ENCODE data around the gene GJD2. TPM values are rescaled to one million over a fixed set of nuclear protein-coding genes. Genes with fewer than 3 reads are reported as not detected.

GJD2 gene
- total and polyA plus RNA-seq, 3 donors from 2014 or later, result 0.11 to 0.16 TPM; not detected in 1

GRCh38 chr15:34732430-34732829 is 22.4 kb downstream of the GJD2 start:
- no peak for DNase-seq
- H3K27ac ChIP-seq, result no peak overlapping the region
- no peaks in the 10 kb centered on the region for H3K36me3 ChIP-seq (ENCODE audit: low read depth, missing control alignments)
- H3K4me1 ChIP-seq, result no peaks in the 10 kb centered on the region
- H3K27me3 ChIP-seq, result no peaks in the 10 kb centered on the region
- WGBS, 2 donors, result 70 to 85% methylated on average over 6 of the region's 6 CpGs
- H3K4me3 ChIP-seq, result no peak overlapping the region
- intact Hi-C loops (cut with DNase I; ENCODE audit: low total_unique reads), result no loop called here
- TF ChIP-seq POLR2A (IDR thresholded peaks at IDR 0.05) (no peak), CTCF (IDR thresholded peaks at IDR 0.05) (no peak)
- no peaks in the 10 kb centered on the region for H3K9me3 ChIP-seq

- 67% methylated on average over 3 of the region's 3 CpGs for WGBS, 2 donors
- no peak overlapping the region for H3K4me3 ChIP-seq
- H3K27ac ChIP-seq, result no peak overlapping the region
- no peaks in the 10 kb centered on the region for H3K36me3 ChIP-seq (ENCODE audit: low read depth, missing control alignments)
- H3K27me3 ChIP-seq, result no peaks in the 10 kb centered on the region
- no peak for DNase-seq
- no peak for TF ChIP-seq POLR2A (IDR thresholded peaks at IDR 0.05)
- no peak for TF ChIP-seq CTCF (IDR thresholded peaks at IDR 0.05)
- intact Hi-C loops (cut with DNase I; ENCODE audit: low total_unique reads), result no loop called here
- no peaks in the 10 kb centered on the region for H3K4me1 ChIP-seq
- H3K9me3 ChIP-seq, result no peaks in the 10 kb centered on the region
Observed at GRCh38 chr15:34730701-34731100, 24.1 kb downstream of the GJD2 start.

- TF ChIP-seq CTCF (IDR thresholded peaks at IDR 0.05), result no peak
- no peak for TF ChIP-seq POLR2A (IDR thresholded peaks at IDR 0.05)
- Histone ChIP-seq H3K27ac (no peak overlapping the region), H3K4me3 (no peak overlapping the region), H3K9me3 (no peaks in the 10 kb centered on the region), H3K27me3 (no peaks in the 10 kb centered on the region), H3K4me1 (no peaks in the 10 kb centered on the region), H3K36me3 (ENCODE audit: low read depth, missing control alignments) (no peaks in the 10 kb centered on the region)
- no peak for DNase-seq
- intact Hi-C loops (cut with DNase I; ENCODE audit: low total_unique reads), result no loop called here
- 81% methylated on average over 1 of the region's 1 CpG for WGBS, 2 donors
Observed at GRCh38 chr15:34729886-34730285, 24.9 kb downstream of the GJD2 start.

GRCh38 chr15:34729056-34729455 is 25.7 kb downstream of the GJD2 start:
- no peak for TF ChIP-seq POLR2A (IDR thresholded peaks at IDR 0.05)
- no peak for TF ChIP-seq CTCF (IDR thresholded peaks at IDR 0.05)
- intact Hi-C loops (cut with DNase I; ENCODE audit: low total_unique reads), result no loop called here
- DNase-seq, result no peak
- WGBS, 2 donors, result 56 to 70% methylated on average over 2 of the region's 2 CpGs
- H3K27me3 ChIP-seq, result no peaks in the 10 kb centered on the region
- no peak overlapping the region for H3K27ac ChIP-seq
- no peak overlapping the region for H3K4me3 ChIP-seq
- H3K9me3 ChIP-seq, result no peaks in the 10 kb centered on the region
- no peaks in the 10 kb centered on the region for H3K4me1 ChIP-seq
- H3K36me3 ChIP-seq (ENCODE audit: low read depth, missing control alignments), result no peaks in the 10 kb centered on the region

GRCh38 chr15:34726406-34727100 is 28.2 kb downstream of the GJD2 start:
- TF ChIP-seq POLR2A (IDR thresholded peaks at IDR 0.05) (no peak), CTCF (IDR thresholded peaks at IDR 0.05) (no peak)
- H3K27me3 ChIP-seq, result no peaks in the 10 kb centered on the region
- H3K9me3 ChIP-seq, result no peaks in the 10 kb centered on the region
- H3K4me1 ChIP-seq, result no peaks in the 10 kb centered on the region
- H3K27ac ChIP-seq, result no peak overlapping the region
- 75 to 78% methylated on average over 2 of the region's 2 CpGs for WGBS, 2 donors
- H3K4me3 ChIP-seq, result no peak overlapping the region
- intact Hi-C loops (cut with DNase I; ENCODE audit: low total_unique reads), result no loop called here
- no peak for DNase-seq
- H3K36me3 ChIP-seq (ENCODE audit: low read depth, missing control alignments), result no peaks in the 10 kb centered on the region
